GM23338 (cell line): ENCODE data around the gene FASTKD3. TPM values are rescaled to one million over a fixed set of nuclear protein-coding genes. Genes with fewer than 3 reads are reported as not detected.

ENCODE experiments used
- ATAC-seq: fragments of 200-7000 bp; cut with Tn5 transposase; 3 replicates; pipeline ENCODE4 v1.9.1; 2020
- DNase-seq: peaks from one replicate; pipeline ENCODE4 v3.0.0-alpha.2; 2015; ENCODE audit warnings: low spot score
- H2AFZ ChIP-seq: fragments of 200-600 bp; sonication (generic); 2 replicates; pipeline ENCODE4 v1.8.0; 2016; ENCODE audit warnings: antibody characterized with exemption, mild to moderate bottlenecking, moderate library complexity
- H3F3A ChIP-seq: fragments of 200-600 bp; sonication (generic); replicated peaks from 2 replicates; pipeline ENCODE4 v1.8.0; 2017; ENCODE audit warnings: antibody characterized with exemption, mixed run types, low read depth
- H3K27ac ChIP-seq: fragments of 200-600 bp; sonication (generic); 2 replicates; pipeline ENCODE4 v1.6.1; 2016; ENCODE audit warnings: low read depth
- H3K27me3 ChIP-seq: fragments of 200-600 bp; sonication (generic); 2 replicates; pipeline ENCODE4 v1.8.0; 2016; ENCODE audit warnings: mild to moderate bottlenecking, mixed run types, moderate library complexity; ENCODE audit not compliant: insufficient read depth
- H3K36me3 ChIP-seq: fragments of 200-600 bp; sonication (generic); 2 replicates; pipeline ENCODE4 v1.8.0; 2016; ENCODE audit warnings: mild to moderate bottlenecking; ENCODE audit not compliant: insufficient read depth
- H3K4me1 ChIP-seq: fragments of 200-600 bp; sonication (generic); 2 replicates; pipeline ENCODE4 v1.8.0; 2016; ENCODE audit warnings: mild to moderate bottlenecking, moderate library complexity; ENCODE audit not compliant: insufficient read depth
- H3K4me2 ChIP-seq: fragments of 200-600 bp; sonication (generic); 2 replicates; pipeline ENCODE4 v1.7.1; 2017; ENCODE audit warnings: mixed run types
- H3K4me3 ChIP-seq: fragments of 200-600 bp; sonication (generic); 2 replicates; pipeline ENCODE4 v1.6.1; 2016; ENCODE audit warnings: mixed run types
- H3K79me2 ChIP-seq: fragments of 200-600 bp; sonication (generic); replicated peaks from 2 replicates; pipeline ENCODE4 v1.8.0; 2017; ENCODE audit warnings: mild to moderate bottlenecking; ENCODE audit not compliant: insufficient read depth
- H3K9me2 ChIP-seq: fragments of 200-600 bp; sonication (generic); 2 replicates; pipeline ENCODE4 v1.8.0; 2017; ENCODE audit not compliant: insufficient read depth
- H4K20me1 ChIP-seq: fragments of 200-600 bp; sonication (generic); replicated peaks from 2 replicates; pipeline ENCODE4 v1.8.0; 2017; ENCODE audit warnings: mild to moderate bottlenecking; ENCODE audit not compliant: insufficient read depth
- H3K27ac Mint-ChIP-seq: 2 replicates; pipeline ENCODE4 v1.8.0; 2020; ENCODE audit warnings: inconsistent platforms, mild to moderate bottlenecking, moderate library complexity, mixed read lengths
- H3K27me3 Mint-ChIP-seq: 3 replicates; pipeline ENCODE4 v1.8.0; 2022; ENCODE audit warnings: low read depth, mild to moderate bottlenecking, moderate library complexity, mixed read lengths, inconsistent platforms; ENCODE audit not compliant: insufficient read depth, poor library complexity
- H3K36me3 Mint-ChIP-seq: 3 replicates; pipeline ENCODE4 v1.8.0; 2021; ENCODE audit warnings: low read depth, mild to moderate bottlenecking, inconsistent platforms, moderate library complexity, mixed read lengths
- H3K4me1 Mint-ChIP-seq: 3 replicates; pipeline ENCODE4 v1.8.0; 2020; ENCODE audit warnings: mild to moderate bottlenecking, inconsistent platforms, mixed read lengths
- H3K4me3 Mint-ChIP-seq: 3 replicates; pipeline ENCODE4 v1.8.0; 2021; ENCODE audit warnings: moderate library complexity, mild to moderate bottlenecking, inconsistent platforms, mixed read lengths
- H3K9me3 Mint-ChIP-seq: 3 replicates; pipeline ENCODE4 v1.8.0; 2020; ENCODE audit warnings: moderate library complexity, mild to moderate bottlenecking, inconsistent platforms, mixed read lengths
- CREB1 ChIP-seq: fragments of 250-450 bp; sonication (Bioruptor Pico); IDR thresholded peaks from 2 replicates; pipeline ENCODE4 v1.5.0; 2020; ENCODE audit warnings: low read depth, mild to moderate bottlenecking, moderate library complexity
- CTCF ChIP-seq, 2 experiments: fragments of 200-600 bp in 1 of 2; sonication (generic) in 1 of 2; conservative IDR thresholded peaks; 2 replicates each; pipeline versions ENCODE4 v1.5.1 to v1.6.1; 2016 to 2017; ENCODE audit warnings: antibody characterized with exemption in 2 of 2, low read depth in 2 of 2, mild to moderate bottlenecking in 2 of 2, moderate library complexity in 1 of 2
- ETS1 ChIP-seq: IDR thresholded peaks from 2 replicates; pipeline ENCODE4 v1.6.1; 2016; ENCODE audit warnings: antibody characterized with exemption
- EZH2 ChIP-seq: fragments of 200-600 bp; sonication (generic); IDR thresholded peaks from one replicate; pipeline ENCODE4 v1.8.0; 2017; ENCODE audit warnings: antibody characterized with exemption, mild to moderate bottlenecking, low read depth; ENCODE audit not compliant: unreplicated experiment
- EZH2phosphoT487 ChIP-seq: fragments of 200-600 bp; sonication (generic); IDR thresholded peaks from one replicate; pipeline ENCODE4 v1.8.1; 2018; ENCODE audit warnings: antibody characterized with exemption; ENCODE audit not compliant: unreplicated experiment
- JUNB ChIP-seq: IDR thresholded peaks from one replicate; pipeline ENCODE4 v1.6.1; 2016; ENCODE audit warnings: antibody characterized with exemption; ENCODE audit not compliant: unreplicated experiment
- NANOG ChIP-seq: IDR thresholded peaks from 2 replicates; pipeline ENCODE4 v1.6.1; 2016; ENCODE audit warnings: antibody characterized with exemption, borderline replicate concordance
- POLR2AphosphoS5 ChIP-seq: IDR thresholded peaks from 2 replicates; pipeline ENCODE4 v1.6.1; 2016; ENCODE audit warnings: antibody characterized with exemption, low read depth
- REST ChIP-seq: IDR thresholded peaks from one replicate; pipeline ENCODE4 v1.6.1; 2018; ENCODE audit warnings: antibody characterized with exemption; ENCODE audit not compliant: unreplicated experiment
- STAT1 ChIP-seq: IDR thresholded peaks from one replicate; pipeline ENCODE4 v1.6.1; 2016; ENCODE audit warnings: antibody characterized with exemption; ENCODE audit not compliant: unreplicated experiment
- ZNF114 ChIP-seq: fragments of 250-450 bp; sonication (Bioruptor Pico); IDR thresholded peaks from 2 replicates; pipeline ENCODE4 v1.5.0; 2020; ENCODE audit warnings: mild to moderate bottlenecking, moderate library complexity
- ZNF331 ChIP-seq: fragments of 250-450 bp; sonication (Bioruptor Pico); IDR thresholded peaks from 2 replicates; pipeline ENCODE4 v1.5.0; 2020; ENCODE audit warnings: low read depth, mild to moderate bottlenecking, moderate library complexity
- ZNF462 ChIP-seq: fragments of 250-450 bp; sonication (Bioruptor Pico); IDR thresholded peaks from 2 replicates; pipeline ENCODE4 v1.5.0; 2020; ENCODE audit warnings: mild to moderate bottlenecking, moderate library complexity
- polyA plus RNA-seq: library from polyadenylated mRNA; unstranded; fragments of >200 nt; fragmentation: Nextera tagmentation; extraction: Ambion mirVana; gene quantifications from 2 replicates; pipeline ENCODE4 v1.2.1, GENCODE V29; 2016
- total RNA-seq: library from RNA; depleted of rRNA; stranded (reverse); fragments of >200 nt; shearing (Covaris generic); gene quantifications from 2 replicates; pipeline ENCODE4 v1.2.3, GENCODE V29; 2014

Gene FASTKD3
- total and polyA plus RNA-seq, 2 experiments from 2014 or later, result 10.8 to 13.5 TPM

- no peaks in the 10 kb centered on the region for H3F3A ChIP-seq
- peaks cover 52% of the 10 kb centered on the region for H3K36me3 Mint-ChIP-seq
- peaks cover 4% of the 10 kb centered on the region; the same call in 1 of the 2 replicates for H3K36me3 ChIP-seq
- H3K4me1 ChIP-seq, result no peaks in the 10 kb centered on the region
- H3K4me3 Mint-ChIP-seq, result no peak overlapping the region
- no peaks in the 10 kb centered on the region for H4K20me1 ChIP-seq
- no peak for DNase-seq
- H3K9me2 ChIP-seq, result peaks cover 3% of the 10 kb centered on the region; the same call in 1 of the 2 replicates
- H3K4me3 ChIP-seq, result no peak overlapping the region
- H3K27ac ChIP-seq, result no peak overlapping the region
- ATAC-seq, result no peak
- H3K9me3 Mint-ChIP-seq, result peaks cover 42% of the 10 kb centered on the region
- no peak overlapping the region for H3K4me2 ChIP-seq
- H2AFZ ChIP-seq, result no peak overlapping the region
- no peak overlapping the region for H3K27ac Mint-ChIP-seq
- no peaks in the 10 kb centered on the region for H3K4me1 Mint-ChIP-seq
- no peaks in the 10 kb centered on the region for H3K27me3 ChIP-seq
- peaks cover 2% of the 10 kb centered on the region for H3K27me3 Mint-ChIP-seq
- H3K79me2 ChIP-seq, result no peaks in the 10 kb centered on the region
- TF ChIP-seq STAT1 (no peak), EZH2phosphoT487 (no peak), ETS1 (no peak), EZH2 (no peak), CREB1 (CRISPR knock-in tag) (no peak), NANOG (no peak), JUNB (no peak), CTCF (conservative IDR thresholded peaks at IDR 0.05; ENCODE audit: low read depth in 2 of 2) (no peak), ZNF462 (CRISPR knock-in tag) (no peak), ZNF114 (CRISPR knock-in tag) (no peak), ZNF331 (CRISPR knock-in tag) (no peak), POLR2AphosphoS5 (no peak), REST (no peak)
These were observed 42.1 kb upstream of the FASTKD3 start for GRCh38 chr5:7910738-7911428.
